ENCODE measurements around the gene VCL. TPM values are rescaled to one million over a fixed set of nuclear protein-coding genes. Genes with fewer than 3 reads are reported as not detected.
A peak's percentile ranks its signal among the peaks of the same experiment; 100 is the strongest.

VCL gene
- total RNA-seq, 4 donors from 2014 or later = 96.1 to 133 (median 120) TPM

GRCh38 chr10:74075906-74076305 lies 78.0 kb downstream of the VCL start:
- Histone ChIP-seq H3K4me3 (no peak overlapping the region), H3K9me3 (no peaks in the 10 kb centered on the region), H3K36me3 (peaks cover 0 to 20% (median 10%) of the 10 kb centered on the region in 4 donors), H3K27me3 (no peaks in the 10 kb centered on the region), H3K4me1 (peaks cover 0 to 48% (median 13%) of the 10 kb centered on the region in 4 donors), H3K27ac (peak overlapping the region in 1 of 4 donors; percentile 6)
- intact Hi-C loops (cut with DNase I; ENCODE audit: low total_unique reads) = no loop called here
- in situ Hi-C loops (cut with MboI; ENCODE audit: low pct_ligation_motif_present in 1 of 4, low pct_unique_long_range_greater_than_20kb in 1 of 4, low sequenced_read_pairs in 3 of 4) = loop anchor here in 1 of 4 donors (25.0 kb wide), 1 partner anchor 189 kb away; no protein-coding TSS in a partner anchor
- TF ChIP-seq, protein P1, sequence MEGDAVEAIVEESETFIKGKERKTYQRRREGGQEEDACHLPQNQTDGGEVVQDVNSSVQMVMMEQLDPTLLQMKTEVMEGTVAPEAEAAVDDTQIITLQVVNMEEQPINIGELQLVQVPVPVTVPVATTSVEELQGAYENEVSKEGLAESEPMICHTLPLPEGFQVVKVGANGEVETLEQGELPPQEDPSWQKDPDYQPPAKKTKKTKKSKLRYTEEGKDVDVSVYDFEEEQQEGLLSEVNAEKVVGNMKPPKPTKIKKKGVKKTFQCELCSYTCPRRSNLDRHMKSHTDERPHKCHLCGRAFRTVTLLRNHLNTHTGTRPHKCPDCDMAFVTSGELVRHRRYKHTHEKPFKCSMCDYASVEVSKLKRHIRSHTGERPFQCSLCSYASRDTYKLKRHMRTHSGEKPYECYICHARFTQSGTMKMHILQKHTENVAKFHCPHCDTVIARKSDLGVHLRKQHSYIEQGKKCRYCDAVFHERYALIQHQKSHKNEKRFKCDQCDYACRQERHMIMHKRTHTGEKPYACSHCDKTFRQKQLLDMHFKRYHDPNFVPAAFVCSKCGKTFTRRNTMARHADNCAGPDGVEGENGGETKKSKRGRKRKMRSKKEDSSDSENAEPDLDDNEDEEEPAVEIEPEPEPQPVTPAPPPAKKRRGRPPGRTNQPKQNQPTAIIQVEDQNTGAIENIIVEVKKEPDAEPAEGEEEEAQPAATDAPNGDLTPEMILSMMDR (IDR thresholded peaks at IDR 0.05) = no peak
- TF ChIP-seq EP300 (IDR thresholded peaks at IDR 0.05; ENCODE audit: low read depth) (no peak), POLR2AphosphoS5 (IDR thresholded peaks at IDR 0.05) (no peak), POLR2A (IDR thresholded peaks at IDR 0.05) (no peak)
- WGBS, 2 donors (ENCODE audit: low coverage in 1 of 2) = 79 to 90% methylated on average over 2 to 5 of the region's 5 CpGs
- DNase-seq = no peak

DNA sequence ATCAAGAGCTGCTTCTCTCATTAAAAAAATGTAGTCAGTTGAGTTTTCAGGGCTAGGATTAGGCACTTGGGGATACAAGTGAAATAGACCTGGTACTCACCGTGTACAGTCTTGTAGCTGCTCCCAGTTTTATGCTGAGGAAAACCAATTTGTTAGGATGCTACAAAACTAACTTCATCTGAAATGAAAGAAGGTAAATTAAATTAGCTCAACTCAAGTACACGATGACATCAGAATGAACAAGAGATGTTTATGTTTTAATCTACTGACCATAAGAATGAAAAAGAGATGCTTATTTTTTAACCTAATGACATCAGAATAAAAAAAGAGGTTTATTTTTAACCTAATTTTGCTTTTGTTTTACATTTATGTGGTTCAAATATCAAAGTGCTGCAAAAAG lies 79.0 kb downstream of the VCL start:
- Histone ChIP-seq H3K4me3 (no peak overlapping the region), H3K27ac (no peak overlapping the region), H3K36me3 (peaks cover 0 to 20% (median 10%) of the 10 kb centered on the region in 4 donors), H3K9me3 (no peaks in the 10 kb centered on the region), H3K27me3 (no peaks in the 10 kb centered on the region), H3K4me1 (peaks cover 0 to 43% (median 13%) of the 10 kb centered on the region in 4 donors)
- TF ChIP-seq POLR2A (IDR thresholded peaks at IDR 0.05) = no peak
- TF ChIP-seq, protein P1 (IDR thresholded peaks at IDR 0.05) = no peak
- TF ChIP-seq EP300 (IDR thresholded peaks at IDR 0.05; ENCODE audit: low read depth) = no peak
- in situ Hi-C loops (cut with MboI; ENCODE audit: low pct_ligation_motif_present in 1 of 4, low pct_unique_long_range_greater_than_20kb in 1 of 4, low sequenced_read_pairs in 3 of 4) (loop anchor here in 1 of 4 donors (25.0 kb wide), 1 partner anchor 190 kb away; no protein-coding TSS in a partner anchor), intact Hi-C loops (cut with DNase I; ENCODE audit: low total_unique reads) (no loop called here)
- WGBS, 2 donors (ENCODE audit: low coverage in 1 of 2) = 88 to 89% methylated on average over 2 of the region's 2 CpGs
- no peak for DNase-seq

DNA sequence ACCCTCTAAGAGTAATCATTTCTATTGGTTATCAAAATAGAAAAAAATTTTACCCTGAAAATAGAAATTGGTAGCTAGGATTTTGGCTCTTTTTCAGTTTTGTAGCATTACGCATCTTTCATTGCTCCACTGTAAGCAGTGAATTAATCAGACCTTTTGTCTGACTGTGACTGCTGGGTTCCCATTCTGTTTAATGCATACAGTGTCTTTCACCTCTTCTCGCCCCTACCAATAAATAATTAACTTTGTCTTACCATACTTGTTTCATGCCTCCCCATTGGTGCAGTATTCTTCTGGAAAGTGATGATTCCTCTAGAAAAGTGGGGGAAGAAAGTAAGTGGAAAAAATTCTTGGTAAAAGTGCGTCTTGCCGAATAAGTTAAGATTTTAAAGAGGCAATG lies 79.5 kb downstream of the VCL start:
- peaks cover 0 to 42% (median 13%) of the 10 kb centered on the region in 4 donors for H3K4me1 ChIP-seq
- H3K4me3 ChIP-seq = no peak overlapping the region
- no peak for DNase-seq
- no peak for TF ChIP-seq POLR2AphosphoS5 (IDR thresholded peaks at IDR 0.05)
- no peak for TF ChIP-seq POLR2A (IDR thresholded peaks at IDR 0.05)
- TF ChIP-seq, protein P1 (IDR thresholded peaks at IDR 0.05) = no peak
- TF ChIP-seq EP300 (IDR thresholded peaks at IDR 0.05; ENCODE audit: low read depth) = no peak
- no peak overlapping the region for H3K27ac ChIP-seq
- H3K36me3 ChIP-seq = peaks cover 0 to 20% (median 10%) of the 10 kb centered on the region in 4 donors
- no peaks in the 10 kb centered on the region for H3K27me3 ChIP-seq
- H3K9me3 ChIP-seq = no peaks in the 10 kb centered on the region
- intact Hi-C loops (cut with DNase I; ENCODE audit: low total_unique reads) (no loop called here), in situ Hi-C loops (cut with MboI; ENCODE audit: low pct_ligation_motif_present in 1 of 4, low pct_unique_long_range_greater_than_20kb in 1 of 4, low sequenced_read_pairs in 3 of 4) (loop anchor here in 1 of 4 donors (25.0 kb wide), 1 partner anchor 190 kb away; no protein-coding TSS in a partner anchor)
- 88 to 92% methylated on average over 4 of the region's 4 CpGs for WGBS, 2 donors (ENCODE audit: low coverage in 1 of 2)

DNA sequence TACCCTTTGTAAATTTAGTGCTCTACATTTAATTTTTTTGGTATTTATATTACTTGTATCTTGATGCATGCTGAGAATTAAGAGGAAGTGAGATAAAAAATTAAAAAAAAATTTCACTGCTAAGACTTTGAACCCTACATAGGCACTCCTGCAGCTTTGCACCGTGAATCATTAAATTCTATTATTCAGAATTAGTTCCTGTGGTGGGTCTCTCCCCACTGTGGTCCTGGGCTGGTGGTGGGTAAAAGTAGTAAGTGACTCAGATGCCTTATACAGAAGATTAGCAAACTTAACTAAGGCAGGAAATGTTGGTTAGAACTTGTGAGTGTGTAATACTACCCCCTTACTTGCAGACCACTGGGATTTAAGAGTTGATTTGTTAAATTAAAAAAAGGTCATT lies 80.1 kb downstream of the VCL start:
- TF ChIP-seq POLR2A (IDR thresholded peaks at IDR 0.05) (no peak), EP300 (IDR thresholded peaks at IDR 0.05; ENCODE audit: low read depth) (no peak), POLR2AphosphoS5 (IDR thresholded peaks at IDR 0.05) (no peak)
- TF ChIP-seq, protein P1 (IDR thresholded peaks at IDR 0.05) = no peak
- intact Hi-C loops (cut with DNase I; ENCODE audit: low total_unique reads) (no loop called here), in situ Hi-C loops (cut with MboI; ENCODE audit: low pct_ligation_motif_present in 1 of 4, low pct_unique_long_range_greater_than_20kb in 1 of 4, low sequenced_read_pairs in 3 of 4) (loop anchor here in 1 of 4 donors (25.0 kb wide), 1 partner anchor 191 kb away; no protein-coding TSS in a partner anchor)
- DNase-seq = no peak
- Histone ChIP-seq H3K36me3 (peaks cover 0 to 19% (median 9%) of the 10 kb centered on the region in 4 donors), H3K27me3 (no peaks in the 10 kb centered on the region), H3K27ac (peak overlapping the region in 2 of 4 donors; percentile 14 to 23), H3K4me3 (no peak overlapping the region), H3K4me1 (peaks cover 0 to 42% (median 13%) of the 10 kb centered on the region in 4 donors), H3K9me3 (no peaks in the 10 kb centered on the region)
- 0 to 28% methylated on average over 1 of the region's 1 CpG for WGBS, 2 donors (ENCODE audit: low coverage in 1 of 2)

Data from transverse colon (tissue), 4 donors.